Liver (tissue), 9 donors: ENCODE measurements around the gene PDE10A. TPM values are rescaled to one million over a fixed set of nuclear protein-coding genes. Genes with fewer than 3 reads are reported as not detected.

Experiments
- DNase-seq: peaks from one replicate; pipeline ENCODE4 v3.0.0-alpha.2; 2017; ENCODE audit warnings: low spot score
- H3K27ac ChIP-seq, 2 donors: one replicate each; pipeline ENCODE4 v1.7.0; 2013; ENCODE audit warnings: inconsistent platforms in 2 of 2, low read length in 2 of 2, control low read depth in 1 of 2, low read depth in 1 of 2, mild to moderate bottlenecking in 1 of 2
- H3K27me3 ChIP-seq, 4 donors: one replicate each; pipeline versions ENCODE4 v1.6.1 to v1.7.0; 2013; ENCODE audit warnings: low read length in 3 of 4, inconsistent platforms in 1 of 4, mild to moderate bottlenecking in 1 of 4, moderate library complexity in 1 of 4; ENCODE audit not compliant: control insufficient read depth in 4 of 4, insufficient read depth in 4 of 4
- H3K36me3 ChIP-seq, 4 donors: one replicate each; pipeline versions ENCODE4 v1.6.1 to v1.7.0; 2013; ENCODE audit warnings: low read length in 3 of 4, mild to moderate bottlenecking in 3 of 4, low read depth in 1 of 4, moderate library complexity in 1 of 4; ENCODE audit not compliant: control insufficient read depth in 4 of 4, insufficient read depth in 3 of 4
- H3K4me1 ChIP-seq, 4 donors: one replicate each; pipeline versions ENCODE4 v1.6.1 to v1.7.0; 2013; ENCODE audit warnings: low read length in 3 of 4, mild to moderate bottlenecking in 3 of 4, moderate library complexity in 1 of 4; ENCODE audit not compliant: control insufficient read depth in 4 of 4, insufficient read depth in 4 of 4
- H3K4me3 ChIP-seq, 3 donors: one replicate each; pipeline versions ENCODE4 v1.6.1 to v1.7.0; 2013; ENCODE audit warnings: low read length in 3 of 3, control low read depth in 1 of 3, low read depth in 1 of 3, mild to moderate bottlenecking in 1 of 3
- H3K9ac ChIP-seq, 2 donors: one replicate each; pipeline ENCODE4 v1.7.0; 2013; ENCODE audit warnings: low read length in 2 of 2, mild to moderate bottlenecking in 2 of 2, moderate library complexity in 2 of 2, control low read depth in 1 of 2, low read depth in 1 of 2
- H3K9me3 ChIP-seq, 4 donors: one replicate each; pipeline versions ENCODE4 v1.6.1 to v1.7.0; 2013; ENCODE audit warnings: low read length in 3 of 4; ENCODE audit not compliant: control insufficient read depth in 4 of 4
- EGR1 ChIP-seq, 2 donors: IDR thresholded peaks; 2 replicates each; pipeline ENCODE4 v1.6.1; 2016 to 2018; ENCODE audit warnings: antibody characterized with exemption in 2 of 2, low read depth in 2 of 2
- FOXA1 ChIP-seq: IDR thresholded peaks from 2 replicates; pipeline ENCODE4 v1.6.1; 2016; ENCODE audit warnings: antibody characterized with exemption
- FOXA2 ChIP-seq: IDR thresholded peaks from 2 replicates; pipeline ENCODE4 v1.6.1; 2016; ENCODE audit warnings: antibody characterized with exemption
- HNF4A ChIP-seq, 2 donors: conservative IDR thresholded peaks; 2 replicates each; pipeline ENCODE4 v1.6.1; 2016; ENCODE audit warnings: antibody characterized with exemption in 2 of 2, mild to moderate bottlenecking in 2 of 2
- HNF4G ChIP-seq: IDR thresholded peaks from 2 replicates; pipeline ENCODE4 v1.6.1; 2016; ENCODE audit warnings: antibody characterized with exemption
- JUND ChIP-seq, 2 donors: IDR thresholded peaks; 2 replicates each; pipeline ENCODE4 v1.6.1; 2016; ENCODE audit warnings: antibody characterized with exemption in 2 of 2
- NR2F2 ChIP-seq: IDR thresholded peaks from 2 replicates; pipeline ENCODE4 v1.6.1; 2016; ENCODE audit warnings: antibody characterized with exemption
- REST ChIP-seq: IDR thresholded peaks from 2 replicates; pipeline ENCODE4 v1.6.1; 2016; ENCODE audit warnings: antibody characterized with exemption, mild to moderate bottlenecking
- RXRA ChIP-seq, 2 donors: IDR thresholded peaks; 2 replicates each; pipeline ENCODE4 v1.6.1; 2017 to 2018; ENCODE audit warnings: antibody characterized with exemption in 2 of 2, mild to moderate bottlenecking in 1 of 2
- TAF1 ChIP-seq: conservative IDR thresholded peaks from 2 replicates; pipeline ENCODE4 v1.6.1; 2016; ENCODE audit warnings: antibody characterized with exemption, mild to moderate bottlenecking
- YY1 ChIP-seq: IDR thresholded peaks from 2 replicates; pipeline ENCODE4 v1.6.1; 2016; ENCODE audit warnings: antibody characterized with exemption, mild to moderate bottlenecking
- WGBS: extraction: QIAGEN DNeasy Blood & Tissue Kit; methylation state at CpG from one replicate; pipeline ENCODE4 v1.1.7; 2013; 5-methylcytosine and 5-hydroxymethylcytosine counted together
- polyA plus RNA-seq, 2 donors: library from polyadenylated mRNA; stranded (reverse) in 1 of 2; unstranded in 1 of 2; fragments of 200-250 nt in 1 of 2; fragments of >200 nt in 1 of 2; fragmentation: Nextera tagmentation in 1 of 2; extraction: Ambion mirVana in 1 of 2; gene quantifications; one replicate each; pipeline versions ENCODE4 v1.2.1 to v1.2.3, GENCODE V29; 2013 to 2015
- total RNA-seq, 2 donors: library from RNA; depleted of rRNA; stranded (reverse); fragments of >200 nt; gene quantifications; one replicate each; pipeline ENCODE4 v1.2.3, GENCODE V29; 2014
- TF ChIP-seq, protein P1 (sequence below): IDR thresholded peaks from 2 replicates; pipeline ENCODE4 v1.6.1; 2016; ENCODE audit warnings: antibody characterized with exemption
- TF ChIP-seq, protein P2 (sequence below): fragments of 150-350 bp; IDR thresholded peaks from 2 replicates; pipeline ENCODE4 v1.5.1; 2017; ENCODE audit warnings: improper control_type of control experiment, low read depth, low read length; ENCODE audit not compliant: missing input control
- TF ChIP-seq, protein P3 (sequence below): IDR thresholded peaks from 2 replicates; pipeline ENCODE4 v1.6.1; 2016; ENCODE audit warnings: antibody characterized with exemption
- donor health status: healthy.
- donor health status: healthy.
- donor health status: healthy.
- donor health status: healthy.
- donor health status: healthy.

The PDE10A gene
- total and polyA plus RNA-seq, 4 donors, result 0.20 to 1.7 (median 0.47) TPM

- TF ChIP-seq, protein P1, sequence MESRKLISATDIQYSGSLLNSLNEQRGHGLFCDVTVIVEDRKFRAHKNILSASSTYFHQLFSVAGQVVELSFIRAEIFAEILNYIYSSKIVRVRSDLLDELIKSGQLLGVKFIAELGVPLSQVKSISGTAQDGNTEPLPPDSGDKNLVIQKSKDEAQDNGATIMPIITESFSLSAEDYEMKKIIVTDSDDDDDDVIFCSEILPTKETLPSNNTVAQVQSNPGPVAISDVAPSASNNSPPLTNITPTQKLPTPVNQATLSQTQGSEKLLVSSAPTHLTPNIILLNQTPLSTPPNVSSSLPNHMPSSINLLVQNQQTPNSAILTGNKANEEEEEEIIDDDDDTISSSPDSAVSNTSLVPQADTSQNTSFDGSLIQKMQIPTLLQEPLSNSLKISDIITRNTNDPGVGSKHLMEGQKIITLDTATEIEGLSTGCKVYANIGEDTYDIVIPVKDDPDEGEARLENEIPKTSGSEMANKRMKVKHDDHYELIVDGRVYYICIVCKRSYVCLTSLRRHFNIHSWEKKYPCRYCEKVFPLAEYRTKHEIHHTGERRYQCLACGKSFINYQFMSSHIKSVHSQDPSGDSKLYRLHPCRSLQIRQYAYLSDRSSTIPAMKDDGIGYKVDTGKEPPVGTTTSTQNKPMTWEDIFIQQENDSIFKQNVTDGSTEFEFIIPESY, result no peak
These were observed 9.8 kb downstream of the PDE10A start (continued) for GRCh38 chr6:165653196-165653595.

GRCh38 chr6:165652766-165653165, 10.3 kb downstream of the PDE10A start:
- DNase-seq, result no peak
- H3K27me3 ChIP-seq, result no peaks in the 10 kb centered on the region
- H3K9me3 ChIP-seq, result no peaks in the 10 kb centered on the region
- H3K4me3 ChIP-seq, result no peak overlapping the region
- no peak overlapping the region for H3K27ac ChIP-seq
- 51% methylated on average over 5 of the region's 5 CpGs for WGBS
- H3K9ac ChIP-seq, result no peak overlapping the region
- TF ChIP-seq, protein P1, result no peak
- TF ChIP-seq RXRA (IDR thresholded peaks at IDR 0.05), result no peak
- no peak for TF ChIP-seq NR2F2
- TF ChIP-seq HNF4G, result no peak
- TF ChIP-seq TAF1, result no peak
- no peak for TF ChIP-seq FOXA2
- TF ChIP-seq EGR1 (IDR thresholded peaks at IDR 0.05; ENCODE audit: low read depth in 2 of 2), result no peak
- TF ChIP-seq, protein P2, sequence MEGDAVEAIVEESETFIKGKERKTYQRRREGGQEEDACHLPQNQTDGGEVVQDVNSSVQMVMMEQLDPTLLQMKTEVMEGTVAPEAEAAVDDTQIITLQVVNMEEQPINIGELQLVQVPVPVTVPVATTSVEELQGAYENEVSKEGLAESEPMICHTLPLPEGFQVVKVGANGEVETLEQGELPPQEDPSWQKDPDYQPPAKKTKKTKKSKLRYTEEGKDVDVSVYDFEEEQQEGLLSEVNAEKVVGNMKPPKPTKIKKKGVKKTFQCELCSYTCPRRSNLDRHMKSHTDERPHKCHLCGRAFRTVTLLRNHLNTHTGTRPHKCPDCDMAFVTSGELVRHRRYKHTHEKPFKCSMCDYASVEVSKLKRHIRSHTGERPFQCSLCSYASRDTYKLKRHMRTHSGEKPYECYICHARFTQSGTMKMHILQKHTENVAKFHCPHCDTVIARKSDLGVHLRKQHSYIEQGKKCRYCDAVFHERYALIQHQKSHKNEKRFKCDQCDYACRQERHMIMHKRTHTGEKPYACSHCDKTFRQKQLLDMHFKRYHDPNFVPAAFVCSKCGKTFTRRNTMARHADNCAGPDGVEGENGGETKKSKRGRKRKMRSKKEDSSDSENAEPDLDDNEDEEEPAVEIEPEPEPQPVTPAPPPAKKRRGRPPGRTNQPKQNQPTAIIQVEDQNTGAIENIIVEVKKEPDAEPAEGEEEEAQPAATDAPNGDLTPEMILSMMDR, result no peak
- TF ChIP-seq, protein P3, sequence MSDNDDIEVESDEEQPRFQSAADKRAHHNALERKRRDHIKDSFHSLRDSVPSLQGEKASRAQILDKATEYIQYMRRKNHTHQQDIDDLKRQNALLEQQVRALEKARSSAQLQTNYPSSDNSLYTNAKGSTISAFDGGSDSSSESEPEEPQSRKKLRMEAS, result no peak
- no peak for TF ChIP-seq JUND (IDR thresholded peaks at IDR 0.05)
- no peak for TF ChIP-seq FOXA1
- TF ChIP-seq HNF4A (conservative IDR thresholded peaks at IDR 0.05), result no peak
- no peak for TF ChIP-seq YY1
- H3K36me3 ChIP-seq, result no peaks in the 10 kb centered on the region
- no peaks in the 10 kb centered on the region for H3K4me1 ChIP-seq

DNA sequence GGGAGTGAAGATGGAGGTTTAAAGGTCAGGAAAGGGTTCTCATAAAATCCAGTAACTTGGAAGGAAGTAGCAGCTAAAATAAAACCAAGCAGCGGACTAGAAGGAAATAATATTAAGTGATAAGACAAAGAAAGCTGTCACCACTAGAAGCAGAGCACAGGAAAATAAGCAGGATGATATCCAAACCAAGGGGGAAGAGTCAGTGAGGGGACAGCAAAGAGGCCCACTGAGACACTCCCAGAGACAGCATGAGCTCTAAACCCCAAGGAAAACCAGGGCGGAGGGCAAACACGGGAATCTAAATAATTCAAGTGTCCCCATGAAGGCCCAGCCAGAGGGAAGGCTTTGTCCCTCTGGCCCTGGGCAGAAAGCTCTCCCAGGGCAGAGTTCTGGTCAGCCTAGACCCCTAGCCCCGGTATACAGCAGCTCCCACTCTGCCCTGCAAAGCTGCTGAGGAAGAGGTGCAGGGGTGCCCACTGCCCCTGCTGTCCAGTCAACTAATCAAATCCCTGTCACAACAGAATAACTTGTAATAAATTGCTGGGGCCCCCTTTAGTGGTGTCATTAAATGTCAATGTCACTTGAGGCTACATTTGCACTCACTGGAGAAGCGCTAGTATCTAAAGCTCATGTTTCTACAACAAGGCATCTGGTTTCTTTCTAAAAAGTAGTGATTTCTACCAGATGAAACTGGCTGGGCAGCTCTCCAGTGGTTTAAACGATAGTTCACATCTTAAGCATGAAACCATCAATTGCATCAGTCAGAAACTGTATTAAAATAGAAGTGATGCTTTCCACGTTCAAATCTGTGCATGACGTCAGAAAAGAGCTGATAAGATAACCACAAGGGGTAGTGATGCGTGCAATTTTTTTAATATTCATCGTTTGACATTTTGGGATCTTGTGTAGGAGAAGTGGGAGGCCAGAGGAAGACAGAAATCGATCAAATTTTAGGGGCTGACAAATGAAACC, 13.6 kb downstream of the PDE10A start:
- peak; percentile 60 for TF ChIP-seq NR2F2
- TF ChIP-seq RXRA (IDR thresholded peaks at IDR 0.05), result no peak
- no peak for TF ChIP-seq REST
- TF ChIP-seq, protein P1, result no peak
- no peak overlapping the region for H3K4me3 ChIP-seq
- no peaks in the 10 kb centered on the region for H3K36me3 ChIP-seq
- H3K4me1 ChIP-seq, result no peaks in the 10 kb centered on the region
- WGBS, result 59% methylated on average over 11 of the region's 11 CpGs
- H3K27me3 ChIP-seq, result peaks cover 0 to 3% (median 0%) of the 10 kb centered on the region in 4 donors
- no peak for DNase-seq
- no peak overlapping the region for H3K9ac ChIP-seq
- no peaks in the 10 kb centered on the region for H3K9me3 ChIP-seq
- peak overlapping the region; percentile 3 to 13 for H3K27ac ChIP-seq
